Liver (tissue), 9 donors: Measurements from ENCODE around the gene RPTOR. TPM values are rescaled to one million over a fixed set of nuclear protein-coding genes. Genes with fewer than 3 reads are reported as not detected.
"Not testable (repeated sequence)": the region's sequence is repeated elsewhere in the genome, so short reads cannot be mapped to it uniquely, and the experiment has no call there.

ENCODE experiments used
- DNase-seq: peaks from one replicate; pipeline ENCODE4 v3.0.0-alpha.2; 2017; ENCODE audit warnings: low spot score
- H3K27ac ChIP-seq, 2 donors: one replicate each; pipeline ENCODE4 v1.7.0; 2013; ENCODE audit warnings: inconsistent platforms in 2 of 2, low read length in 2 of 2, control low read depth in 1 of 2, low read depth in 1 of 2, mild to moderate bottlenecking in 1 of 2
- H3K27me3 ChIP-seq, 4 donors: one replicate each; pipeline versions ENCODE4 v1.6.1 to v1.7.0; 2013; ENCODE audit warnings: low read length in 3 of 4, inconsistent platforms in 1 of 4, mild to moderate bottlenecking in 1 of 4, moderate library complexity in 1 of 4; ENCODE audit not compliant: control insufficient read depth in 4 of 4, insufficient read depth in 4 of 4
- H3K36me3 ChIP-seq, 4 donors: one replicate each; pipeline versions ENCODE4 v1.6.1 to v1.7.0; 2013; ENCODE audit warnings: low read length in 3 of 4, mild to moderate bottlenecking in 3 of 4, low read depth in 1 of 4, moderate library complexity in 1 of 4; ENCODE audit not compliant: control insufficient read depth in 4 of 4, insufficient read depth in 3 of 4
- H3K4me1 ChIP-seq, 4 donors: one replicate each; pipeline versions ENCODE4 v1.6.1 to v1.7.0; 2013; ENCODE audit warnings: low read length in 3 of 4, mild to moderate bottlenecking in 3 of 4, moderate library complexity in 1 of 4; ENCODE audit not compliant: control insufficient read depth in 4 of 4, insufficient read depth in 4 of 4
- H3K4me3 ChIP-seq, 3 donors: one replicate each; pipeline versions ENCODE4 v1.6.1 to v1.7.0; 2013; ENCODE audit warnings: low read length in 3 of 3, control low read depth in 1 of 3, low read depth in 1 of 3, mild to moderate bottlenecking in 1 of 3
- H3K9ac ChIP-seq, 2 donors: one replicate each; pipeline ENCODE4 v1.7.0; 2013; ENCODE audit warnings: low read length in 2 of 2, mild to moderate bottlenecking in 2 of 2, moderate library complexity in 2 of 2, control low read depth in 1 of 2, low read depth in 1 of 2
- H3K9me3 ChIP-seq, 4 donors: one replicate each; pipeline versions ENCODE4 v1.6.1 to v1.7.0; 2013; ENCODE audit warnings: low read length in 3 of 4; ENCODE audit not compliant: control insufficient read depth in 4 of 4
- EGR1 ChIP-seq, 2 donors: IDR thresholded peaks; 2 replicates each; pipeline ENCODE4 v1.6.1; 2016 to 2018; ENCODE audit warnings: antibody characterized with exemption in 2 of 2, low read depth in 2 of 2
- FOXA1 ChIP-seq: IDR thresholded peaks from 2 replicates; pipeline ENCODE4 v1.6.1; 2016; ENCODE audit warnings: antibody characterized with exemption
- FOXA2 ChIP-seq: IDR thresholded peaks from 2 replicates; pipeline ENCODE4 v1.6.1; 2016; ENCODE audit warnings: antibody characterized with exemption
- GABPA ChIP-seq, 2 donors: IDR thresholded peaks in 1 of 2; conservative IDR thresholded peaks in 1 of 2; 2 replicates each; pipeline ENCODE4 v1.6.1; 2016; ENCODE audit warnings: antibody characterized with exemption in 2 of 2, mild to moderate bottlenecking in 1 of 2, moderate library complexity in 1 of 2
- JUND ChIP-seq, 2 donors: IDR thresholded peaks; 2 replicates each; pipeline ENCODE4 v1.6.1; 2016; ENCODE audit warnings: antibody characterized with exemption in 2 of 2
- MAX ChIP-seq: IDR thresholded peaks from 2 replicates; pipeline ENCODE4 v1.6.1; 2016; ENCODE audit warnings: antibody characterized with exemption
- NR2F2 ChIP-seq: IDR thresholded peaks from 2 replicates; pipeline ENCODE4 v1.6.1; 2016; ENCODE audit warnings: antibody characterized with exemption
- RAD21 ChIP-seq, 2 donors: IDR thresholded peaks; 2 replicates each; pipeline ENCODE4 v1.6.1; 2016; ENCODE audit warnings: antibody characterized with exemption in 2 of 2, mild to moderate bottlenecking in 2 of 2
- SP1 ChIP-seq: IDR thresholded peaks from 2 replicates; pipeline ENCODE4 v1.6.1; 2018; ENCODE audit warnings: antibody characterized with exemption, mild to moderate bottlenecking
- TAF1 ChIP-seq: conservative IDR thresholded peaks from 2 replicates; pipeline ENCODE4 v1.6.1; 2016; ENCODE audit warnings: antibody characterized with exemption, mild to moderate bottlenecking
- WGBS: extraction: QIAGEN DNeasy Blood & Tissue Kit; methylation state at CpG from one replicate; pipeline ENCODE4 v1.1.7; 2013; 5-methylcytosine and 5-hydroxymethylcytosine counted together
- polyA plus RNA-seq, 2 donors: library from polyadenylated mRNA; stranded (reverse) in 1 of 2; unstranded in 1 of 2; fragments of 200-250 nt in 1 of 2; fragments of >200 nt in 1 of 2; fragmentation: Nextera tagmentation in 1 of 2; extraction: Ambion mirVana in 1 of 2; gene quantifications; one replicate each; pipeline versions ENCODE4 v1.2.1 to v1.2.3, GENCODE V29; 2013 to 2015
- total RNA-seq, 2 donors: library from RNA; depleted of rRNA; stranded (reverse); fragments of >200 nt; gene quantifications; one replicate each; pipeline ENCODE4 v1.2.3, GENCODE V29; 2014
- TF ChIP-seq, protein P1 (sequence below): fragments of 150-350 bp; IDR thresholded peaks from 2 replicates; pipeline ENCODE4 v1.5.1; 2017; ENCODE audit warnings: improper control_type of control experiment, low read depth, low read length; ENCODE audit not compliant: missing input control
- TF ChIP-seq, protein P2 (sequence below): IDR thresholded peaks from 2 replicates; pipeline ENCODE4 v1.6.1; 2016; ENCODE audit warnings: antibody characterized with exemption
- donor health status: healthy.
- donor health status: healthy.
- donor health status: healthy.
- donor health status: healthy.
- donor health status: healthy.

Gene RPTOR
- total and polyA plus RNA-seq, 4 donors = 4.8 to 25.4 (median 11.6) TPM

GRCh38 chr17:80762076-80762475 lies 217.4 kb downstream of the RPTOR start:
- no peak overlapping the region for H3K27ac ChIP-seq
- no peak overlapping the region for H3K9ac ChIP-seq
- no peak for DNase-seq

GRCh38 chr17:80763293-80763867 lies 218.7 kb downstream of the RPTOR start:
- no peaks in the 10 kb centered on the region for H3K9me3 ChIP-seq
- H3K4me1 ChIP-seq = no peaks in the 10 kb centered on the region
- WGBS = 90% methylated on average over 15 of the region's 15 CpGs
- no peak overlapping the region for H3K9ac ChIP-seq
- no peak overlapping the region for H3K4me3 ChIP-seq
- TF ChIP-seq NR2F2 (no peak), MAX (no peak), TAF1 (no peak)
- TF ChIP-seq, protein P1, sequence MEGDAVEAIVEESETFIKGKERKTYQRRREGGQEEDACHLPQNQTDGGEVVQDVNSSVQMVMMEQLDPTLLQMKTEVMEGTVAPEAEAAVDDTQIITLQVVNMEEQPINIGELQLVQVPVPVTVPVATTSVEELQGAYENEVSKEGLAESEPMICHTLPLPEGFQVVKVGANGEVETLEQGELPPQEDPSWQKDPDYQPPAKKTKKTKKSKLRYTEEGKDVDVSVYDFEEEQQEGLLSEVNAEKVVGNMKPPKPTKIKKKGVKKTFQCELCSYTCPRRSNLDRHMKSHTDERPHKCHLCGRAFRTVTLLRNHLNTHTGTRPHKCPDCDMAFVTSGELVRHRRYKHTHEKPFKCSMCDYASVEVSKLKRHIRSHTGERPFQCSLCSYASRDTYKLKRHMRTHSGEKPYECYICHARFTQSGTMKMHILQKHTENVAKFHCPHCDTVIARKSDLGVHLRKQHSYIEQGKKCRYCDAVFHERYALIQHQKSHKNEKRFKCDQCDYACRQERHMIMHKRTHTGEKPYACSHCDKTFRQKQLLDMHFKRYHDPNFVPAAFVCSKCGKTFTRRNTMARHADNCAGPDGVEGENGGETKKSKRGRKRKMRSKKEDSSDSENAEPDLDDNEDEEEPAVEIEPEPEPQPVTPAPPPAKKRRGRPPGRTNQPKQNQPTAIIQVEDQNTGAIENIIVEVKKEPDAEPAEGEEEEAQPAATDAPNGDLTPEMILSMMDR = no peak
- H3K36me3 ChIP-seq = no peaks in the 10 kb centered on the region
- no peak for DNase-seq
- H3K27ac ChIP-seq = no peak overlapping the region
- H3K27me3 ChIP-seq = no peaks in the 10 kb centered on the region

More at GRCh38 chr17:80762076-80762475, 217.4 kb downstream of the RPTOR start:
- peaks cover 0 to 2% (median under 1%) of the 10 kb centered on the region in 4 donors for H3K36me3 ChIP-seq
- WGBS = 89% methylated on average over 11 of the region's 11 CpGs
- no peaks in the 10 kb centered on the region for H3K27me3 ChIP-seq
- TF ChIP-seq EGR1 (IDR thresholded peaks at IDR 0.05; ENCODE audit: low read depth in 2 of 2) (no peak), JUND (IDR thresholded peaks at IDR 0.05) (no peak)
- H3K9me3 ChIP-seq = no peaks in the 10 kb centered on the region
- no peaks in the 10 kb centered on the region for H3K4me1 ChIP-seq
- no peak overlapping the region for H3K4me3 ChIP-seq

GRCh38 chr17:80764627-80765145 lies 220.0 kb downstream of the RPTOR start:
- not testable (repeated sequence) for H3K36me3 ChIP-seq, H3K9me3 ChIP-seq, H3K4me1 ChIP-seq, H3K27me3 ChIP-seq, H3K27ac ChIP-seq, H3K9ac ChIP-seq, H3K4me3 ChIP-seq, DNase-seq
- WGBS = 77% methylated on average over 4 of the region's 5 CpGs

DNA sequence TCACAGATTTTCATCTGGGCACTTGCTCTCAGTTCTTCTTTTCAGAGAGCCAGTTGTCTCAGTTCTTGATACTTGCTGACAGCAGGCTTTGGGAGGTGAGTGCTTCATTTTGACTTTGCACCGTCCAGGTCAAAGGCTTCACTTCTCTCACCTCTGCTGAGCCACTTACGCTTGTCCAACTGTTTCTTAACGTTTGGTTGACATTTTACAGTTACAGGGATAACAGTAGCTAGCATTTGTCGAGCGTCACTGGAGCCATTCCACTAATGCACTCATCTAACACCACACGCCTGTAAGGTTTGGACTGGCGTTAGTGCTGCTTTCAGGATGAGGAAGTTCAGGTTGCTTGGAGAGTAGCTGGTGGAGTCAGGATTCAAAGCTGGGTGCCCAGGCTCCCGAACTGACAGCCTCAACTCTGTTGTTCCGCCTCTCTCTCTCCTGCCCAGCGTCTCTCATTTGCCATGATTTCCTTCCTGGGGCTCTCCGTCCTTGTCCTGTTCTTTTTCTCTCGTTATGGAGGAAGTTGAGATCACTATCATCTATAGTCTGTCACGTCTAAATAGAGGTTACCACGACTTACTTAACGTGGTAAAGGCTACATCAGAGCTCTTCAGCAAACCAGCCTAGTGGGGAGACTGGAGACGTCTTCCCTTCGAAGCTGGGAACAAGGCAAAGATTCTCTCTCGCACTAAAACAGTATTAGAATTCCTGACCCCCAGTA lies 220.8 kb downstream of the RPTOR start:
- H3K9ac ChIP-seq = no peak overlapping the region
- no peaks in the 10 kb centered on the region for H3K4me1 ChIP-seq
- H3K9me3 ChIP-seq = no peaks in the 10 kb centered on the region
- no peaks in the 10 kb centered on the region for H3K27me3 ChIP-seq
- no peak overlapping the region for H3K4me3 ChIP-seq
- H3K36me3 ChIP-seq = peaks cover 0 to under 1% (median 0%) of the 10 kb centered on the region in 4 donors
- WGBS = 77% methylated on average over 18 of the region's 18 CpGs
- H3K27ac ChIP-seq = no peak overlapping the region
- no peak for DNase-seq
- TF ChIP-seq EGR1 (IDR thresholded peaks at IDR 0.05; ENCODE audit: low read depth in 2 of 2) (no peak), JUND (IDR thresholded peaks at IDR 0.05) (no peak), TAF1 (no peak), SP1 (no peak), RAD21 (IDR thresholded peaks at IDR 0.05) (no peak), FOXA2 (no peak), GABPA (IDR thresholded peaks at IDR 0.05 in 1 of 2, conservative IDR thresholded peaks at IDR 0.05 in 1 of 2) (no peak), FOXA1 (no peak)
- TF ChIP-seq, protein P2, sequence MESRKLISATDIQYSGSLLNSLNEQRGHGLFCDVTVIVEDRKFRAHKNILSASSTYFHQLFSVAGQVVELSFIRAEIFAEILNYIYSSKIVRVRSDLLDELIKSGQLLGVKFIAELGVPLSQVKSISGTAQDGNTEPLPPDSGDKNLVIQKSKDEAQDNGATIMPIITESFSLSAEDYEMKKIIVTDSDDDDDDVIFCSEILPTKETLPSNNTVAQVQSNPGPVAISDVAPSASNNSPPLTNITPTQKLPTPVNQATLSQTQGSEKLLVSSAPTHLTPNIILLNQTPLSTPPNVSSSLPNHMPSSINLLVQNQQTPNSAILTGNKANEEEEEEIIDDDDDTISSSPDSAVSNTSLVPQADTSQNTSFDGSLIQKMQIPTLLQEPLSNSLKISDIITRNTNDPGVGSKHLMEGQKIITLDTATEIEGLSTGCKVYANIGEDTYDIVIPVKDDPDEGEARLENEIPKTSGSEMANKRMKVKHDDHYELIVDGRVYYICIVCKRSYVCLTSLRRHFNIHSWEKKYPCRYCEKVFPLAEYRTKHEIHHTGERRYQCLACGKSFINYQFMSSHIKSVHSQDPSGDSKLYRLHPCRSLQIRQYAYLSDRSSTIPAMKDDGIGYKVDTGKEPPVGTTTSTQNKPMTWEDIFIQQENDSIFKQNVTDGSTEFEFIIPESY = no peak
- TF ChIP-seq, protein P1 = no peak
